Activated CD8-positive, alpha-beta T cell treated with anti-CD3 and anti-CD28 coated beads, Interleukin-2, amount 10 ng/mL, durations not matched to agents 7 days and 5 days (primary cell): ENCODE results near the gene SCAMP2. TPM values are rescaled to one million over a fixed set of nuclear protein-coding genes. Genes with fewer than 3 reads are reported as not detected.
A peak's percentile ranks its signal among the peaks of the same experiment; 100 is the strongest.
"Not testable (repeated sequence)": the region's sequence is repeated elsewhere in the genome, so short reads cannot be mapped to it uniquely, and the experiment has no call there.

ENCODE experiments used
- ATAC-seq: fragments of 150-1000 bp; cut with Tn5 transposase; one replicate; pipeline ENCODE4 v1.10.0; 2021; ENCODE audit warnings: moderate library complexity
- CTCF ChIA-PET: fragments of 350-600 bp; sonication (Branson Sonifier 250); formaldehyde crosslinking; loops from one replicate; lab custom pipeline; 2021; ENCODE audit warnings: antibody characterized with exemption; lab: Charles Lee
- POLR2A ChIA-PET: fragments of 350-600 bp; sonication (Branson Sonifier 250); formaldehyde crosslinking; loops from one replicate; lab custom pipeline; 2021; ENCODE audit warnings: antibody characterized with exemption; lab: Charles Lee
- DNase-seq: peaks from one replicate; pipeline ENCODE4 v3.0.0-alpha.2; 2020
- H3K27ac Mint-ChIP-seq: one replicate; pipeline ENCODE4 v1.8.0; 2021; ENCODE audit warnings: mild to moderate bottlenecking, mixed read lengths
- H3K27me3 Mint-ChIP-seq: one replicate; pipeline ENCODE4 v1.8.0; 2021; ENCODE audit warnings: low read depth, mixed read lengths
- H3K36me3 Mint-ChIP-seq: one replicate; pipeline ENCODE4 v1.8.0; 2021; ENCODE audit warnings: low read depth, mixed read lengths
- H3K4me1 Mint-ChIP-seq: one replicate; pipeline ENCODE4 v1.8.0; 2021; ENCODE audit warnings: low read depth, mixed read lengths
- H3K4me3 Mint-ChIP-seq: one replicate; pipeline ENCODE4 v1.8.0; 2021; ENCODE audit warnings: mild to moderate bottlenecking, mixed read lengths
- H3K9me3 Mint-ChIP-seq: one replicate; pipeline ENCODE4 v1.8.0; 2022; ENCODE audit warnings: mixed read lengths; ENCODE audit not compliant: insufficient read depth
- total RNA-seq, 2 experiments: library from RNA; stranded (reverse); gene quantifications; one replicate each; pipeline ENCODE4 v1.2.3, GENCODE V29; 2021

Gene SCAMP2
- total RNA-seq, 2 experiments from 2014 or later: 96.9 to 105 TPM

DNA sequence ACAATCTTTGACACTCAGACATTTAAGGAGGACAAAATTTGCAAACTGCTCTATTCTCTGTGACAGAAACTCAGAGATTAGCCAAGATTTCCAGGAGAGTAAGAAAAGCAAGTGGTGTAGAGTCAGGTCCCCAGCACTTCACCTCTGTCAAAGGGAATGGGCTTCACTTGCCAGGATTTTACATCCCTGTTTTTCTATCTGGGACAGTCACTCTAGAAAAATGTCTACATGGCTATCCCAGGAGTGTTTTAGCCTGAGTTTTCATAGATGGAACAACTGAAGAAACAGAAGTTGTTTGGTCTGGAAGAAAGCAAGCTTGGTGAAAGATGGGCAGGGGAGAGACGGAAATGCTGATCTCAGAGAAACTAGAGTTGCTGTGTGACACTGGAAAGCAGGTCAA is 30.5 kb upstream of the SCAMP2 start:
- POLR2A ChIA-PET: interaction anchor here (1.1 to 3.1 kb wide), 3 partner anchors 30 to 132 kb away, joined by 3 to 18 read pairs (median 4); partner anchors contain the start of gene SCAMP2
- Mint-ChIP-seq H3K27me3 (no peaks in the 10 kb centered on the region), H3K9me3 (no peaks in the 10 kb centered on the region), H3K4me1 (peaks cover 56% of the 10 kb centered on the region), H3K27ac (peak overlapping the region; percentile 16), H3K4me3 (no peak overlapping the region), H3K36me3 (peaks cover 56% of the 10 kb centered on the region)
- CTCF ChIA-PET: interaction anchor here (0.6 to 7.9 kb wide), 13 partner anchors 11 to 271 kb away, joined by 3 to 103 read pairs (median 9); partner anchors contain the start of genes CSK, MPI and ULK3
- ATAC-seq: no peak
- no peak for DNase-seq

DNA sequence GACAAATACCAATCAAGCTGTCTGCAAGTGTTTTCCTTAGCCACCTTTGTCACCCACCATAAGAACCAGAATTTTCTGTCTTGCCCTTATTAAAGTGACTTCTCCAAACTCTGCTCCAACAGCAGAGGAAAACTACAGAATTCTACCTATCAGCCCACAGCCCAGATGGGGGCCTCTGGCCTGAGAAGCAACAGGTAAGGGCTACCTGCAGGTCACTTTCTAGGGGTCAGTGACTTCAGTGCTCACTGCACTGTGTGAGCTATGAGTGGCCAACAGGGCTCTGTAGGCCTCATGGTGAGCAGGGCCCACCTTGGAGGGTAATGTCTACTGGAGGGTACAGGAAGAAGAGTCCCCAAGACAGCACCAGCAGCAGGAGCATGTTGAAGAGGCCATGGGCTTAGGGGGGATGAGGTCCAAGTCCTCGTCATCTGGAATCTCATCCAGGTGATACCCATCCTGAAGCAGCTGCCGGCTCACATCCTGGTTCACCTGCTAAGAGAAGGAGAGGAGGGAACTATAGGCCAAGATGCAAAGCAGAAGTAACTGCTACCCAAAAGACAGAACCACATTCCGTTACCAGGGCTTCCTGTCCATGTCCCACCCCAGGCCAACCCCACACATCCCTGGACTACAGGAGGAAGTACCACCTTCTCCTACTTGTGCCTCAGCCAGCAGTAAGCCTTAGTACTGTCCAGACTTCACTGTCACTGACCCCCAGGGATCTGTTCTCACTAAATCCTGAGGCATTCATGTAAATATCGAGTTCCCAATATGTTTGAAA is 29.3 kb upstream of the SCAMP2 start:
- CTCF ChIA-PET: interaction anchor here (0.6 to 7.9 kb wide), 53 partner anchors 10 to 531 kb away, joined by 3 to 103 read pairs (median 6); partner anchors contain the start of genes CPLX3, MPI, RPP25 and SCAMP2
- H3K4me1 Mint-ChIP-seq: peaks cover 53% of the 10 kb centered on the region
- ATAC-seq: no peak
- H3K36me3 Mint-ChIP-seq: peaks cover 57% of the 10 kb centered on the region
- H3K27ac Mint-ChIP-seq: peak overlapping the region; percentile 37
- H3K27me3 Mint-ChIP-seq: no peaks in the 10 kb centered on the region
- POLR2A ChIA-PET: interaction anchor here (0.6 to 3.1 kb wide), 9 partner anchors 9 to 169 kb away, joined by 3 to 18 read pairs (median 5); partner anchors contain the start of genes MPI and ULK3
- no peak for DNase-seq
- no peaks in the 10 kb centered on the region for H3K9me3 Mint-ChIP-seq
- H3K4me3 Mint-ChIP-seq: no peak overlapping the region

DNA sequence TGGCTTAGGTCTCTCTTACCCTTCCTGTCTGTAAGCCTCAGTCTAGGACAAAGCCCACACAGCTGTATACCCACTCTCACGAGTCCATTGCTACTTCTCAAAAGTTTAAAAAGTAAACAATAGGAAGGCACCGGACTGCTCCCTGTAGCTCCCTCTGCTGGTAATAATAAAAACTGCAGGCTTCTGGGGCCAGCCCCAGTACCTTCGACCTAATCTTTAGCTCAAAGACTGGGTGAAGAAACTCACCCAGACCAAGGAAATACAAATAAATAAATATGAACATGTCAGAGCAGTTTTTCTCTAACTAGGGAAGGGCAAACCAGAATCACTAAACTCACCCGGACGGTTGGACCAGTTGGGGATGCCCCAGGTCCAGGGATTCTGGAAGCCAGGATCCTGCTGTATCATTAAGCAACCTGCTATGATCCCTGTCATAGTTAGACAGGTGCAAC is 28.5 kb upstream of the SCAMP2 start:
- peaks cover 61% of the 10 kb centered on the region for H3K36me3 Mint-ChIP-seq
- ChIA-PET POLR2A (interaction anchor here (0.6 to 3.1 kb wide), 11 partner anchors 9 to 168 kb away, joined by 3 to 18 read pairs (median 5); partner anchors contain the start of genes MPI and ULK3), CTCF (interaction anchor here (0.6 to 7.9 kb wide), 56 partner anchors 9 to 530 kb away, joined by 3 to 103 read pairs (median 6); partner anchors contain the start of genes C15orf39, CPLX3, MPI and RPP25)
- H3K4me3 Mint-ChIP-seq: no peak overlapping the region
- DNase-seq (peak; percentile 76), ATAC-seq (peak; percentile 50)
- H3K27ac Mint-ChIP-seq: peak overlapping the region; percentile 46
- H3K4me1 Mint-ChIP-seq: peaks cover 48% of the 10 kb centered on the region
- no peaks in the 10 kb centered on the region for H3K27me3 Mint-ChIP-seq
- H3K9me3 Mint-ChIP-seq: no peaks in the 10 kb centered on the region

DNA sequence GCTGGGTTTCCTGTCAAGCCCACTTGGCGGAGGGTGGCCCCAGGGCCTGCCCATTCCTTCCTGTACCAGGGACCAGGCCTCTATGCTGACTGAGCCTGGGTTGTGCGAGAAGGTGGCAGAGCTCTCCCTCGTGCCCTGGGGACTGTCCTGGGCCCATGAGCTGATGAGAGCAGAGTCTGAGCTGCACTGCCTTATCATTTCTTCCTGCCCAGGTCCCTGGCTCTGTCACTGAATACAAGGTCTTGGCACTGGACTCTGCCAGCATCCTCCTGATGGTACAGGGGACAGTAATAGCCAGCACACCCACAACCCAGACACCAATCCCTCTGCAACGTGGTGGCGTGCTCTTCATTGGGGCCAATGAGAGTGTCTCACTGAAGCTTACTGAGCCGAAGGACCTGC is 24.1 kb upstream of the SCAMP2 start:
- Mint-ChIP-seq H3K27ac (no peak overlapping the region), H3K36me3 (peaks cover 54% of the 10 kb centered on the region)
- POLR2A ChIA-PET: interaction anchor here (1.5 to 3.0 kb wide), 3 partner anchors 9 to 70 kb away, joined by 3 to 16 read pairs (median 4); partner anchors contain the start of gene FAM219B

DNA sequence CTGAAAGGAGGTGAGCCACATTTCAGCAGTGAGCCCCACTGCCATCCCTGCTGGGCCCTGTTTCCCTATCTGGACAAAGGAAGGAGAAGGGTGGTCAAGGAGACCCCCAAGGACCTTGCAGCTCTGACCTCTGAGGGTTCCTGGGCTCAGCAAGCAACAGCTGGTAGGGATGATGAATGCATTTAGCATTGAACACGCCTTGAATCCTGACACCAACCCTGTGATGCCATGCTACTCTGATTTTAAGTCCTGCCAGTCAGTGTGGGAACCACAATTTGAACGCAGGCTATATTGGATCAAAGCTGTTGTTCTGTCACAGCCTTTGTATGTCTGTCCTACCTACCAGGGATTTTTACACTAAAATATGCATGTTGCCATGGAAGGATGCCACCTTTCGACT is 23.2 kb upstream of the SCAMP2 start:
- no peaks in the 10 kb centered on the region for H3K9me3 Mint-ChIP-seq
- no peak overlapping the region for H3K27ac Mint-ChIP-seq
- H3K4me3 Mint-ChIP-seq: no peak overlapping the region
- DNase-seq: no peak
- POLR2A ChIA-PET: interaction anchor here (1.0 to 3.0 kb wide), 5 partner anchors 10 to 28 kb away, joined by 3 to 16 read pairs (median 5); partner anchors contain the start of gene FAM219B
- ATAC-seq: no peak
- peaks cover 48% of the 10 kb centered on the region for H3K4me1 Mint-ChIP-seq
- H3K36me3 Mint-ChIP-seq: peaks cover 54% of the 10 kb centered on the region
- H3K27me3 Mint-ChIP-seq: no peaks in the 10 kb centered on the region
- CTCF ChIA-PET: interaction anchor here (0.6 to 7.9 kb wide), 2 partner anchors 26 to 126 kb away, joined by 3 to 103 read pairs; no protein-coding TSS in a partner anchor

More for the DNA sequence above, 24.1 kb upstream of the SCAMP2 start:
- ATAC-seq (no peak), DNase-seq (no peak)
- CTCF ChIA-PET: interaction anchor here (0.9 to 7.9 kb wide), 5 partner anchors 9 to 127 kb away, joined by 3 to 103 read pairs (median 5); partner anchors contain the start of genes FAM219B and ULK3
- Mint-ChIP-seq H3K27me3 (no peaks in the 10 kb centered on the region), H3K9me3 (no peaks in the 10 kb centered on the region), H3K4me1 (peaks cover 49% of the 10 kb centered on the region), H3K4me3 (no peak overlapping the region)

DNA sequence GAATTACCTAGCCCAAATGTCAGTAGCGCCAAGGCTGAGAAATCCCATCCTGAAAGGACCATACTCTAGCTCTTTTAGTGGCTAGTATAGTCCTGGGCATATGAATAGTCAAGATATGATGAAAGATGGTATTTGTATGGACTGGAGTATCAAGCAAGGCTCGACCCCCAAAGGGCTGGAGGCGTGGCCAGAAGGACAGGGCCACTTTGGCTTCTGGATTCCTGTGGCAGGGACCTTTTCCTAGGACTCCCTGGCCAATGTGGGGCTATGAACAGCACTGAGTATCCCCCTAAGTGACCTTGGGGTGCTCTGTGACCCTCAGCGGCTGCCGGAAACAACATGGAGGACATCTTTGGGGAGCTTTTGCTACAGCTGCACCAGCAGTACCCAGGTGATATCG is 22.7 kb upstream of the SCAMP2 start:
- H3K9me3 Mint-ChIP-seq: no peaks in the 10 kb centered on the region
- peaks cover 54% of the 10 kb centered on the region for H3K36me3 Mint-ChIP-seq
- POLR2A ChIA-PET: interaction anchor here (1.0 to 3.0 kb wide), 5 partner anchors 11 to 28 kb away, joined by 3 to 16 read pairs (median 5); partner anchors contain the start of gene FAM219B
- H3K27ac Mint-ChIP-seq: peak overlapping the region; percentile 43
- no peak for DNase-seq
- no peak overlapping the region for H3K4me3 Mint-ChIP-seq
- ATAC-seq: no peak
- peaks cover 48% of the 10 kb centered on the region for H3K4me1 Mint-ChIP-seq
- no peaks in the 10 kb centered on the region for H3K27me3 Mint-ChIP-seq
- CTCF ChIA-PET: interaction anchor here (0.6 to 7.9 kb wide), 3 partner anchors 25 to 126 kb away, joined by 3 to 103 read pairs (median 3); no protein-coding TSS in a partner anchor

DNA sequence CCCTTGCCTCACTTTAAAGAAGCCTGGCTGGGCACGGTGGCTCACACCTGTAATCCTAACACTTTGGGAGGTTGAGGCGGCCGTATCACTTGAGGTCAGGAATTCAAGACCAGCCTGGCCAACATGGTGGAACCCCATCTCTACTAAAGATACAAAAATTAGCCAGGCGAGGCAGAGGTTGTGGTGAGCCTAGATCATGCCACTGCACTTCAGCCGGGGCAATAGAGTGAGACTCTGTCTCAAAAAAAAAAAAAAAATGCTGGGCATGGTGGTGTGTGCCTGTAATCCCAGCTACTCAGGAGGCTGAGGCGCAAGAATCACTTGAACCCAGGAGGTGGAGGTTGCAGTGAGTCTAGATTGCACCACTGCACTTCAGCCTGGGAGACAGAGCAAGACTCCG is 21.2 kb upstream of the SCAMP2 start:
- not testable (repeated sequence) for H3K4me3 Mint-ChIP-seq, DNase-seq, H3K27me3 Mint-ChIP-seq, H3K27ac Mint-ChIP-seq, ATAC-seq, H3K9me3 Mint-ChIP-seq
- Mint-ChIP-seq H3K4me1 (peaks cover 57% of the 10 kb centered on the region), H3K36me3 (peaks cover 48% of the 10 kb centered on the region)
- CTCF ChIA-PET: interaction anchor here (1.1 to 3.1 kb wide), 5 partner anchors 7 to 273 kb away, joined by 3 to 40 read pairs (median 9); partner anchors contain the start of gene ULK3
- POLR2A ChIA-PET: interaction anchor here (1.3 to 1.6 kb wide), 2 partner anchors 21 to 25 kb away, joined by 4 to 5 read pairs; partner anchors contain the start of gene SCAMP2

DNA sequence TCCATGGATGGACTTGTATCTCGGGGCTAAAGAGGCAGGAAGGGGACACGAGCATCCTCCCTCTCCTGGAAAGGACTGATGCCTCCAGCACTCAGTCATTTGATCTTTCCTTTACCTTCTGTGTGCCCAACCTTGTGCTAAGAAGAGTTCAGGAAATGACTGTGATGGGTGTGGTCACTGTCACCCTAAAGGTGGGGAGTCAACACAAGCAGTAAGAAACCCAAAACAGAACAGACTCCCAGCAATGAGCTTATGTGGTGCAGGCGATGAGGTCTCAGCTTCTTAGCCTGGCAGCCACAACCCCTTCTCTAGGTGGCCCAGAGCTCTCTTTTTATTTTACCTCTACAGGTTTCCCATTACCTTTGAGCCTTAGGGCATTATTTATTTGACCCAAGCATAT is 20.5 kb upstream of the SCAMP2 start:
- Mint-ChIP-seq H3K27me3 (no peaks in the 10 kb centered on the region), H3K4me3 (peak overlapping the region; percentile 64), H3K27ac (peak overlapping the region; percentile 96), H3K9me3 (no peaks in the 10 kb centered on the region), H3K36me3 (peaks cover 46% of the 10 kb centered on the region), H3K4me1 (peaks cover 56% of the 10 kb centered on the region)
- DNase-seq (peak; percentile 77), ATAC-seq (peak; percentile 58)
- CTCF ChIA-PET: interaction anchor here (0.9 to 3.1 kb wide), 12 partner anchors 8 to 272 kb away, joined by 3 to 40 read pairs (median 6); partner anchors contain the start of genes FAM219B and ULK3
- POLR2A ChIA-PET: interaction anchor here (0.6 to 1.5 kb wide), 5 partner anchors 8 to 57 kb away, joined by 3 to 5 read pairs (median 4); partner anchors contain the start of genes FAM219B and SCAMP2

DNA sequence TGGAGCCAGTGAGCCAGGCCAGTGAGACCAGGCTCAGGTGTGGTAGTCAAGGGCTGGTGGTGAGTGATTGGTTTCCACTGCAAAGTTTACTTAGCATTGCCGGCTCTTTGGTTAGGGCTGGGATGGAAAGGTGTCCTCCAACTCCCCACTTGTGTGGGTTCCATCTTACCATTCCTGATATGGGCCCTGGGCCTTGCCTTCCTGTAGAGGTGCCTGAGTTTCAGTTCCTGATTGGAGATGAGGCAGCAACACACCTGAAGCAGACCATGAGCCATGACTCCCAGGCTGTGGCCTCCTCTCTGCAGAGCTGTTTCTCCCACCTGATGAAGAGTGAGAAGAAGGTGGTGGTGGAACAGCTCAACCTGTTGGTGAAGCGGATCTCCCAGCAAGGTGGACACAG is 19.8 kb upstream of the SCAMP2 start:
- Mint-ChIP-seq H3K4me3 (peak overlapping the region; percentile 64), H3K36me3 (peaks cover 46% of the 10 kb centered on the region), H3K4me1 (peaks cover 56% of the 10 kb centered on the region), H3K9me3 (no peaks in the 10 kb centered on the region), H3K27me3 (no peaks in the 10 kb centered on the region), H3K27ac (peak overlapping the region; percentile 96)
- ChIA-PET POLR2A (interaction anchor here (1.0 to 1.5 kb wide), 2 partner anchors 9 to 14 kb away, joined by 3 to 5 read pairs; partner anchors contain the start of gene FAM219B), CTCF (interaction anchor here (0.9 to 3.1 kb wide), 10 partner anchors 8 to 112 kb away, joined by 3 to 40 read pairs (median 8); partner anchors contain the start of genes FAM219B and ULK3)
- DNase-seq (no peak), ATAC-seq (no peak)

DNA sequence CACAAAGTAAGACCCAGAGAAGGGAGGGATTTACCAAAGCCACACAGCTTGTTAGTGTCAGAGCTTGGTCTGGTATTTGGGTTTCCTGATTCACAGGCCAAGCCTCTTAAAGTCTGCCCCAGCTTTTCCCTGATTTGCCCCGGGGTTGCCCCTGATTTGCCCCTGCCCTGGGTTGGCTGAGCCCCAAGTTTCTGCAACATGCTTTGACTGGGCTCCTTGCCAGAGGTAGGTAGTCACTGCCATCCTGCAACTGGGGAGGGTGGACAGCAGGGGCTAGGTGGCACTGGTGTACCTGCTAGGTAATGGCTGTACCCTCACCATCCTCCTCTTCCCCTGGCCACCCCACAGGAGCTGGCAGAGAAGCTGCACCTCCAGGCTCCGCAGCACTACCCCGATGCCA is 19.1 kb upstream of the SCAMP2 start:
- no peaks in the 10 kb centered on the region for H3K27me3 Mint-ChIP-seq
- no peaks in the 10 kb centered on the region for H3K9me3 Mint-ChIP-seq
- ATAC-seq: no peak
- ChIA-PET POLR2A (interaction anchor here (1.5 kb wide), 1 partner anchor 10 kb away, joined by 5 read pairs; no protein-coding TSS in a partner anchor), CTCF (interaction anchor here (0.7 to 3.1 kb wide), 7 partner anchors 9 to 111 kb away, joined by 3 to 40 read pairs (median 8); partner anchors contain the start of gene FAM219B)
- no peak for DNase-seq
- H3K27ac Mint-ChIP-seq: peak overlapping the region; percentile 96
- H3K36me3 Mint-ChIP-seq: peaks cover 43% of the 10 kb centered on the region
- H3K4me1 Mint-ChIP-seq: peaks cover 56% of the 10 kb centered on the region
- H3K4me3 Mint-ChIP-seq: no peak overlapping the region
